ENCODE measurements around the gene RWDD1. TPM values are rescaled to one million over a fixed set of nuclear protein-coding genes. Genes with fewer than 3 reads are reported as not detected.

Gene RWDD1
- total and polyA plus RNA-seq, 2 of the 13 experiments (the other 11 are each of a cell fraction or from before 2014, with no cell fraction given) = 27.4 to 67.1 TPM

DNA sequence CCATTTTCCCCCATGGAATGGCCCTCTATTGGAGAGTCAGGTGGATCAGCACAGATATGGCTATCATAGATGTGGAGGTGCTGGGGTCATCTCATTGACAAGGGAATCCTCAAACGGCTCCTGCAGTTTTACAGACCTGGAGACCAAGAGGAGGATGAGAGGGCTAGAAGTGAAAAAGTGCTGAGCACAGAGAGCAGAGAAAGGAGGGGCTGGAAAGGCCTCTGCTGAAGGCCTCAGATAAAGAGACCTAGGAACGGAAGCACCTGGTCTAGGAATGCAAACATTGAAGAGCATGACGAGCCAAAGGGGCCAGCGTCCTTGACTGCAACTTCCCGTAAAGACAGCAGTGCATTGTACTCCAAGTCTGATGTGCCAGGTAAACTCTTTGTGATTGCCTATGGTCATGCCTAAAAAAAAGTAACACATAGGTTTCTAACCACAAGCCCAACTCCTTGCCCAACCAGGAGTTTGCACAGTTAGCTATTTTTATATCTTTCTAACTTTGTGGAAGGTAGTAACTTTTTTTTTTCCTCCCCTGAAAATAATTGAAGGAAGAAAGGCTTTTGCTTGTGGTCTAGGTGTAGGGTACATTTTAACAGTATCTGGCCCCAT is 60.2 kb downstream of the RWDD1 start (continued):
- TF ChIP-seq ZNF713 (CRISPR knock-in tag; IDR thresholded peaks at IDR 0.05) = no peak
- TF ChIP-seq ZSCAN20 (CRISPR knock-in tag; IDR thresholded peaks at IDR 0.05; ENCODE audit: borderline replicate concordance) = no peak
- no peak for TF ChIP-seq JDP2 (CRISPR knock-in tag; IDR thresholded peaks at IDR 0.05; ENCODE audit: borderline replicate concordance)
- no peak for TF ChIP-seq CTCF (CRISPR knock-in tag; IDR thresholded peaks at IDR 0.05)
- TF ChIP-seq ZNF230 (CRISPR knock-in tag; IDR thresholded peaks at IDR 0.05) = no peak
- TF ChIP-seq, protein P1, sequence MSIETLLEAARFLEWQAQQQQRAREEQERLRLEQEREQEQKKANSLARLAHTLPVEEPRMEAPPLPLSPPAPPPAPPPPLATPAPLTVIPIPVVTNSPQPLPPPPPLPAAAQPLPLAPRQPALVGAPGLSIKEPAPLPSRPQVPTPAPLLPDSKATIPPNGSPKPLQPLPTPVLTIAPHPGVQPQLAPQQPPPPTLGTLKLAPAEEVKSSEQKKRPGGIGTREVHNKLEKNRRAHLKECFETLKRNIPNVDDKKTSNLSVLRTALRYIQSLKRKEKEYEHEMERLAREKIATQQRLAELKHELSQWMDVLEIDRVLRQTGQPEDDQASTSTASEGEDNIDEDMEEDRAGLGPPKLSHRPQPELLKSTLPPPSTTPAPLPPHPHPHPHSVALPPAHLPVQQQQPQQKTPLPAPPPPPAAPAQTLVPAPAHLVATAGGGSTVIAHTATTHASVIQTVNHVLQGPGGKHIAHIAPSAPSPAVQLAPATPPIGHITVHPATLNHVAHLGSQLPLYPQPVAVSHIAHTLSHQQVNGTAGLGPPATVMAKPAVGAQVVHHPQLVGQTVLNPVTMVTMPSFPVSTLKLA (IDR thresholded peaks at IDR 0.05) = peak; percentile 39; the same call in 1 of the 2 replicates
- TF ChIP-seq, protein P2, sequence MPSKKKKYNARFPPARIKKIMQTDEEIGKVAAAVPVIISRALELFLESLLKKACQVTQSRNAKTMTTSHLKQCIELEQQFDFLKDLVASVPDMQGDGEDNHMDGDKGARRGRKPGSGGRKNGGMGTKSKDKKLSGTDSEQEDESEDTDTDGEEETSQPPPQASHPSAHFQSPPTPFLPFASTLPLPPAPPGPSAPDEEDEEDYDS (CRISPR knock-in tag; IDR thresholded peaks at IDR 0.05) = peak; percentile 69
- TF ChIP-seq ZNF792 (CRISPR knock-in tag; IDR thresholded peaks at IDR 0.05) = peak; percentile 95; the same call in 1 of the 2 replicates
- no peak for TF ChIP-seq NR3C1 (CRISPR knock-in tag; IDR thresholded peaks at IDR 0.05)
- TF ChIP-seq FOXP1 (IDR thresholded peaks at IDR 0.05) = no peak
- peak; percentile 89 for TF ChIP-seq FOXP1 (CRISPR knock-in tag; IDR thresholded peaks at IDR 0.05)
- TF ChIP-seq, protein P3, sequence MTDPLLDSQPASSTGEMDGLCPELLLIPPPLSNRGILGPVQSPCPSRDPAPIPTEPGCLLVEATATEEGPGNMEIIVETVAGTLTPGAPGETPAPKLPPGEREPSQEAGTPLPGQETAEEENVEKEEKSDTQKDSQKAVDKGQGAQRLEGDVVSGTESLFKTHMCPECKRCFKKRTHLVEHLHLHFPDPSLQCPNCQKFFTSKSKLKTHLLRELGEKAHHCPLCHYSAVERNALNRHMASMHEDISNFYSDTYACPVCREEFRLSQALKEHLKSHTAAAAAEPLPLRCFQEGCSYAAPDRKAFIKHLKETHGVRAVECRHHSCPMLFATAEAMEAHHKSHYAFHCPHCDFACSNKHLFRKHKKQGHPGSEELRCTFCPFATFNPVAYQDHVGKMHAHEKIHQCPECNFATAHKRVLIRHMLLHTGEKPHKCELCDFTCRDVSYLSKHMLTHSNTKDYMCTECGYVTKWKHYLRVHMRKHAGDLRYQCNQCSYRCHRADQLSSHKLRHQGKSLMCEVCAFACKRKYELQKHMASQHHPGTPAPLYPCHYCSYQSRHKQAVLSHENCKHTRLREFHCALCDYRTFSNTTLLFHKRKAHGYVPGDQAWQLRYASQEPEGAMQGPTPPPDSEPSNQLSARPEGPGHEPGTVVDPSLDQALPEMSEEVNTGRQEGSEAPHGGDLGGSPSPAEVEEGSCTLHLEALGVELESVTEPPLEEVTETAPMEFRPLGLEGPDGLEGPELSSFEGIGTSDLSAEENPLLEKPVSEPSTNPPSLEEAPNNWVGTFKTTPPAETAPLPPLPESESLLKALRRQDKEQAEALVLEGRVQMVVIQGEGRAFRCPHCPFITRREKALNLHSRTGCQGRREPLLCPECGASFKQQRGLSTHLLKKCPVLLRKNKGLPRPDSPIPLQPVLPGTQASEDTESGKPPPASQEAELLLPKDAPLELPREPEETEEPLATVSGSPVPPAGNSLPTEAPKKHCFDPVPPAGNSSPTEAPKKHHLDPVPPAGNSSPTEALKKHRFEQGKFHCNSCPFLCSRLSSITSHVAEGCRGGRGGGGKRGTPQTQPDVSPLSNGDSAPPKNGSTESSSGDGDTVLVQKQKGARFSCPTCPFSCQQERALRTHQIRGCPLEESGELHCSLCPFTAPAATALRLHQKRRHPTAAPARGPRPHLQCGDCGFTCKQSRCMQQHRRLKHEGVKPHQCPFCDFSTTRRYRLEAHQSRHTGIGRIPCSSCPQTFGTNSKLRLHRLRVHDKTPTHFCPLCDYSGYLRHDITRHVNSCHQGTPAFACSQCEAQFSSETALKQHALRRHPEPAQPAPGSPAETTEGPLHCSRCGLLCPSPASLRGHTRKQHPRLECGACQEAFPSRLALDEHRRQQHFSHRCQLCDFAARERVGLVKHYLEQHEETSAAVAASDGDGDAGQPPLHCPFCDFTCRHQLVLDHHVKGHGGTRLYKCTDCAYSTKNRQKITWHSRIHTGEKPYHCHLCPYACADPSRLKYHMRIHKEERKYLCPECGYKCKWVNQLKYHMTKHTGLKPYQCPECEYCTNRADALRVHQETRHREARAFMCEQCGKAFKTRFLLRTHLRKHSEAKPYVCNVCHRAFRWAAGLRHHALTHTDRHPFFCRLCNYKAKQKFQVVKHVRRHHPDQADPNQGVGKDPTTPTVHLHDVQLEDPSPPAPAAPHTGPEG (CRISPR knock-in tag; IDR thresholded peaks at IDR 0.05) = no peak
- TF ChIP-seq SMAD9 (CRISPR knock-in tag; IDR thresholded peaks at IDR 0.05) = no peak
- no peak; the same call in 1 of the 2 replicates for TF ChIP-seq SAFB2 (CRISPR knock-in tag; IDR thresholded peaks at IDR 0.05; ENCODE audit: borderline replicate concordance, low read depth)
- TF ChIP-seq ZNF557 (CRISPR knock-in tag; IDR thresholded peaks at IDR 0.05) = peak; percentile 88; the same call in 1 of the 2 replicates
- TF ChIP-seq PRPF4 (IDR thresholded peaks at IDR 0.05; ENCODE audit: low read depth, low read length, poor library complexity, severe bottlenecking) = no peak
- TF ChIP-seq, protein P4, sequence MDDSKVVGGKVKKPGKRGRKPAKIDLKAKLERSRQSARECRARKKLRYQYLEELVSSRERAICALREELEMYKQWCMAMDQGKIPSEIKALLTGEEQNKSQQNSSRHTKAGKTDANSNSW (CRISPR knock-in tag; IDR thresholded peaks at IDR 0.05; ENCODE audit: borderline replicate concordance) = no peak
- peak; percentile 97 for TF ChIP-seq ZBTB20 (CRISPR knock-in tag; IDR thresholded peaks at IDR 0.05; ENCODE audit: borderline replicate concordance, low read depth)
- TF ChIP-seq SIX4 (CRISPR knock-in tag; IDR thresholded peaks at IDR 0.05) = peak; percentile 67; the same call in 1 of the 2 replicates
- no peak; the same call in 1 of the 2 replicates for TF ChIP-seq NCOR1 (IDR thresholded peaks at IDR 0.05; ENCODE audit: borderline replicate concordance, low read length)

Measured in HepG2 (cell line).